ENCODE data around the gene SLC28A2.
"Not testable (repeated sequence)": the region's sequence is repeated elsewhere in the genome, so short reads cannot be mapped to it uniquely, and the experiment has no call there.

SLC28A2 gene

GRCh38 chr15:45263854-45264253 is 11.8 kb downstream of the SLC28A2 start:
- no peak for DNase-seq

DNA sequence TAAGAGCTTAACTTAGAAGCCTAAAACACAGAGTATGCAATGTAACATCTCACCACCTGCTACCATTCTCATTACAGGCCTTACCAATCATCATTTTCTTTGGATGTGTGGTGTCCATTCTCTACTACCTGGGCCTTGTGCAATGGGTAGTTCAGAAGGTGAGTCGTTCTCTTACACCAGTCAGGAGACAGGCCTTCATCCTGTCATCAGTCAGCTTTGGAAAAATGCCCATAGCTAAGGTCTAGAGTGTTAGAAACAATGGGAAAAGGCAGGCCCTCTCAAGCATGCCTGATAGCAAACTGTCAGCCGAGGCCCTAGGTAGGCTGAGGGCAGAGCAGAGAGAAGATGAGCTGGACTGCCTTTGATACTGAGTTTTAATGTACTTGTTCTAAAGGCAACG is 13.5 kb downstream of the SLC28A2 start:
- no peak for DNase-seq

GRCh38 chr15:45268135-45268534 is 16.1 kb downstream of the SLC28A2 start:
- DNase-seq, result peak; percentile 6

DNA sequence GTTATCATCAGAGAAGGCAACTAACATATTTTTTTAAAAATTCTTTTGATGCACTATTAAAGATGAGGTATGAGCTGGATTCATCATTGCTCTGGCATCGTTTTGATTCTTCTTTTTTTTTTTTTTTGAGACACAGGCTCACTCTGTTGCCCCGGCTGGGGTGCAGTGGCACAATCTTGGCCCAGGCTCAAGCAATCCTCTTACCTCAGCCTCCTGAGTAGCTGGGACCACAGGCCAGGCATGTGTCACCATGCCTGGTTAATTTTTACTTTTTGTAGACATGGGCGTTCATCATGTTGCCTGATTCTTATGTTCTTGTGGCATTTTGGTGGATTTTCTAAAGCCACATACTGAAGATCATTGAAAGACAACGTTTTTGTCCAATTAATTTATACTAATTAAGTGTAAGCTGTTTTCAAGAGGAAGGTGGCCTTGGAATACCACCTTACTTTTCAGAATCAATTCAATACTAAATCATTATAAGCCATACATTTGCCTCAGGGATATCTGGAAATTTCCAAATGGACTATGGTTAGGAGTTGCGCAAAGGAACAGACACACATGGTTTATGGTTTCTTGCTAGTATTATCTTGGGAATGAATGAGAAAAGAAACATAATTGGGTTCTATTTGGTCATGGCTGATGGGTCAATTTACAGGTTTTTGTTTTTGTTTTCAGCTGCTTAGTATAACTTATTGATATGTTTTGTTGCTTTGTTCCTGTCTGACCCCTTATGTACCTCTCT is 22.8 kb downstream of the SLC28A2 start:
- DNase-seq, result no peak

GRCh38 chr15:45276831-45277230 is 24.8 kb downstream of the SLC28A2 start:
- DNase-seq, result no peak

DNA sequence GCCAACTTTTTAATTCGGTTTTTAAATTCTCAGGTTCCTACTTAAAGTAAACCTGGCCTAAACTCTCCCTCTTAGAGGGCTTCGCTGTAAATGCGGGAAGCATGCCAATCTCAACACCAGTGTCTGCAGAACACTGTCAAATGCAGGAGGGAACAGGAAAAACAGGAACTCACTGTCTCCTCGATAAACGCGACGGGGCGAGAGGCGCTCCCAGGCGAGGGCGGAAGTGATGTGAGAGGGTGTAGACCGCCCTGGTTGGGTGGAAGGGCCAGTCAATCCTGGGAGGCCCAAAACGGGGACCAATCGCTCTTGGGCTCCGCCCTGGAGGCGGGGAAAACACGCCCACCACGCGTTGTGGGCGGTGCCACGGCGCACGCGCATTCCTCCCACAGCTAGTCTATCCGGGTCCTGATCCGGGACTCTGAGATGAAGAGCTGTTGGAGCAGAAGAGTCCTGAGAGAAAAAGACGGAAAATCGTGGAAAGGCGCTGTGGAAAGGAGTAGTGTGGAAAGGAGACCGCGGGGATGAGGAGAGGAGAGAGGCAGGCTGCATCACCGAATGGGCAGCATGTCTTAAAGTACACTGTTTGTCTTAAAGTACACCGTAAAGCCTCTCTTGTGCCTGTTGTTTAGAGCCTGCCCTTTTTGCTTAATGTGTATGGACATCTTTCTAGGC is 27.1 kb downstream of the SLC28A2 start:
- DNase-seq, result peak; percentile 98

DNA sequence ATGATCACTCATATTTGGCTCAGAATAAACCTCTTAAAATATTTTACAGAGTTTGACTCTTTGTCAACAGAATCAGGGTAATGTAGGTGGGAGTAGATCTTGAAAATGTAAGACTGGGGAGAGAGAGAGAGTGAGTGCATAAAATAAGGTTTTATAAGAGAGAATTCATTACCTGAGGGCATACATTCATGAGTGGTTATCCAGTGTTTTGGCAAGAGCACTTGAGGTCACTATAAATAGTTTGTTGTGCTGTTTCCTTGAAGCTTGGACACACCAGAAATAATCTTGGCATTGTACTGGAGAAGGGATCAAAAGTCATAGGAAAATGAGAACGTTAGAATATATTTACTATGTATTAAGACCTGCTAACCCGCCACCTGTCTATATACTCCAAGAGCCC is 33.4 kb downstream of the SLC28A2 start:
- DNase-seq, result no peak

GRCh38 chr15:45287390-45287956 is 35.4 kb downstream of the SLC28A2 start:
- no peak for DNase-seq

DNA sequence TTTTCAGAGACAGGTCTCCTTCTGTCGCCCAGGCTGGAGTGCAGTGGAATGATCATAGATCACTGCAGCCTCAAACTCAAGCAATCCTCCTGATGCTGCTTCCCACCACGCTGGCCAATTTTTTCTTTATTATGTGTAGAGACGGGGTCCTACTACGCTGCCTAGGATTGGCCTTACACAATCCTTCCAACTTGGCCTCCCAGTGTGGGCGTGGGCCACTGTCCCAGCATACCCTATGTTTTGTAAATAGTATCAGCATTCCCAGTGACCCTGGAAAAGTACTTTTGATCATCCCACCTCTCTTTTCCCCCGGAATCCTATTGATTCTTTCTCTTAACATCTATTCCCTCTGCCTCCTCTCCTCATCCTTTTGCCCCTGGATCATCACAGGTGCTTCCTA is 36.9 kb downstream of the SLC28A2 start:
- DNase-seq, result no peak

- no peak for DNase-seq
Measured at GRCh38 chr15:45291822-45292582, 40.0 kb downstream of the SLC28A2 start.

GRCh38 chr15:45293326-45293725 is 41.3 kb downstream of the SLC28A2 start:
- not testable (repeated sequence) for DNase-seq

DNA sequence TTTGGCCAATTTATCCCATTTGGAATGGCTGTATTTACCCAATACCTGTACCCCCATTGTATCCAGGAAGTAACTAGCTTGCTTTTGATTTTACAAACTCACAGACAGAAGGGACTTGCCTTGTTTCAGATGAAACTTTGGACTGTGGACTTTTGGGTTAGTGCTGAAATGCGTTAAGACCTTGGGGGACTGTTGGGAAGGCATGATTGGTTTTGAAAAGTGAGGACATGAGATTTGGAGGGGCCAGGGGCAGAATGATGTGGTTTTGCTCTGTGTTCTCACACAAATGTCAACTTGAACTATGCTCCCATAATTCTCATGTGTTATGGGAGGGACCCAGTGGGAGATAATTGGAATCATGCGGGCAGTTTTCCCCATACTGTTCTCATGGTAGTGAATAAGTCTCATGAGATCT is 46.9 kb downstream of the SLC28A2 start:
- not testable (repeated sequence) for DNase-seq

GRCh38 chr15:45304711-45305110 is 52.7 kb downstream of the SLC28A2 start:
- no peak for DNase-seq

DNA sequence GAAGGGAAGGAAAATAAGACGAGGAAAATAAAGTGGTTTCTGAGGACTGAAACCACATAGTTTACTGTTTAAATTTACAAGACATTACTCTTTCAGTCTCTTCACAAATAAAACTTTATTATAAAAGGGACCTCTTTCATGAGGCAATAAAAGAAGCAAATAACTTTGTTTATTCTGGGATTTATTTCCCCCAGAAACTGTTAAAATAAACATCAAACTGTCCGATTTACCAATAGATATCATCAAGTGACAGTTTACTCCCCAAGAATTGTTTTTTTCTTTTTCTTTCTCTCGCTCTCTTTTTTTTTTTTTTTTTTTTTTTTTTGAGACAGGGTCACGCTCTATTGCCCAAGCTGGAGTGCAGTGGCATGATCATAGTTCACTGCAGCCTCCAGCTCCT is 54.1 kb downstream of the SLC28A2 start:
- no peak for DNase-seq

GRCh38 chr15:45307230-45307924 is 55.3 kb downstream of the SLC28A2 start:
- DNase-seq, result no peak

- DNase-seq, result not testable (repeated sequence)
Measured at GRCh38 chr15:45314117-45314516, 62.1 kb downstream of the SLC28A2 start.

DNA sequence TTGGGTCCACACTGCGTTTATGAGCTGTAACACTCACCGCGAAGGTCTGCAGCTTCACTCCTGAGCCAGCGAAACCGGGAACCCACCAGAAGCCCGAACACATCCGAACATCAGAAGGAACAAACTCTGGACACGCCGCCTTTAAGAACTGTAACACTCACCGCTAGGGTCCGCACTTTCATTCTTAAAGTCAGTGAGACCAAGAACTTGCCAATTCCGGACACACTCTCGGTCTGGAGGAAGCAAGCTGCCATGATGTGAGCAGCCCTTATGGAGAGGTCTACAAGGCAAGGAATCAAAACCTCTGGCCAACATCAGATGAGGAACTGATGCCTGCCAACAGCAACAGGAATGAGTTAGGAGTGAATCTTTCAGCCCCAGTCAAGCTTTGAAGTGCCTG is 62.9 kb downstream of the SLC28A2 start:
- no peak for DNase-seq

DNA sequence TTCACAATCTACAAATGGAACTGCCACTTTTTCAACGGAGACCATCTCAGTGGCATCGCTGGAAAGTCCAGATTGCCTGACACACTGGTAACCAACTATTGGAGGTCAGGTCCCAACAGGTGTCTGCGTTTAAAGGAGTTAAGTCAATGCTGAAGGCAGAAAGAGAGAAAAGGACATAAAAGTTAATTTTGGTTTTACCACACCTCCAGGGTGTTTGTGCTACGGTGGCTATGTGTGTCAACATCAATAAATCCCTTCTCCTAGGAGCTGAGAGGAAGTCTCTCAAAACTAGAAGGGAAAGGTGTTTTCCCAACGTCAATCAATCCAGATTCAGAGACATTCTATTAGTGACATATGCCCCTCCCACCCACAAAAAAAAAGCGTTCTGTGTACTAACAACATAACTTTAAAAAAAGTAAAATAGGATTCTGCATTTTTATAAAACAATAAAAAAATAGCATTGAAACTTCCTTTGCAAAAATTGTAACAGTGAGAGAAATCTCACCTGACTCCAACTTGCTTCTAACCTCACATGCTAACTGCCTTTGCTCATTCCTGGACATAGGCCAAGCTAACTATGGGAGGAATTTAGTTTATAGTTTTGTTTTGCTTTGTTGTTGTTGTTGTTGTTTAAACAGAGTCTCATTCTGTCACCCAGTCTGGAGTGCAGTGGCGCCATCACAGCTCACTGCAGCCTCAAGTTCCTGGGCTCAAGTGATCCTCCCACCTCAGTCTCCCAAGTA is 67.6 kb downstream of the SLC28A2 start:
- DNase-seq, result no peak

DNA sequence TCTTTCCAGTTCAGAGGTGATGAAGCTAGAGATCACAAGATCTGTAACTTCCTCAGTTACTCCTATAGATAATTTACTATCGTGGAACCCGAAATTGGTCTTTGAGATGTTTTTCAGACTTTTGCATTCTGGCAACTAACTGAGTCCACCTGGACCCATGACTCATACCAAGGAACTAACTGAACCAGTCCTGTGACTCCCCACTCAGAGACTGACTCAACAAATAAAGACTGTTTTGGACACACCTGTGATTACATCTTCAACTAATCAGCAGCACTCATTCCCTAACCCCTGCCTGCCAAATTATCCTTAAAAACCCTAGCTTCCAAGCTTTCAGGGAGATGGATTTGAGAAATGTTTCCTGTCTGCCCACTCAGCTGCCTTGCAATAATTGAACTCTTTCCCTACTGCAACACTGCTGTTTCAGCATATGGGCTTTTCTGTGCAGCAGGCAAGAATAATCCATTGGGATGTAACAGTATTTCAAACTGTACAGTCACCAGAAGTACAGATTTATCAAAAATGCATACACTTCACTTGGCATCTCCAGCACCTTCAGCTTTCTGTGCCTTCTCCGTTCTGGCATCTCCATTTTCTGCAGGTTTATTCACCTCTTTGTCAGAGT is 68.7 kb downstream of the SLC28A2 start:
- DNase-seq, result no peak

GRCh38 chr15:45326280-45326679 is 74.2 kb downstream of the SLC28A2 start:
- no peak for DNase-seq

DNA sequence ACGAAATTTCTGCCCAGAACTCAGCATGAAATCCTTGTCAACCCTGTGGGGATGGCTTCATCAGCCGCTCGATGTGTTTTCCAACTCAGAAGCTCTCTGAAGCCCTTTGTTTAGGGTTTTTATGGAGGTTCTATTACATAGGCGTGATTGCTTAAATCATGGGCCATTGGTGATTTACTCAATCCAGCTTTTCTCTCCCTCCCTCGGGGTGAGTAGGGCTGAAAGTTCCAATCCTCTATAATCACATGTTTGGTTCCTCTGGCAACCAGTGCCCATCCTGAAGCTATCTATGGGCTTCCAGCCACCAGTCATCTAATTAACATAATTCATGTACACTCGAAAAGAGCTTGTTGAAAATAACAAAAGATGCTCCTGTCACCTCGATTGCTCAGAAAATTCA is 74.7 kb downstream of the SLC28A2 start:
- DNase-seq, result no peak
